Hepatocyte (in vitro differentiated cells): ENCODE data around the gene ZNF638.

Experiments used
- EZH2phosphoT487 ChIP-seq: fragments of 200-600 bp; sonication (generic); IDR thresholded peaks from one replicate; pipeline ENCODE4 v1.6.1; 2018; ENCODE audit warnings: antibody characterized with exemption, mild to moderate bottlenecking, low read depth, moderate library complexity; ENCODE audit not compliant: unreplicated experiment, severe bottlenecking
- TF ChIP-seq, protein P1 (sequence below): fragments of 200-600 bp; sonication (generic); IDR thresholded peaks from 2 replicates; pipeline ENCODE4 v1.5.1; 2016; ENCODE audit warnings: antibody characterized with exemption, mild to moderate bottlenecking; ENCODE audit not compliant: poor library complexity

- TF ChIP-seq, protein P1, sequence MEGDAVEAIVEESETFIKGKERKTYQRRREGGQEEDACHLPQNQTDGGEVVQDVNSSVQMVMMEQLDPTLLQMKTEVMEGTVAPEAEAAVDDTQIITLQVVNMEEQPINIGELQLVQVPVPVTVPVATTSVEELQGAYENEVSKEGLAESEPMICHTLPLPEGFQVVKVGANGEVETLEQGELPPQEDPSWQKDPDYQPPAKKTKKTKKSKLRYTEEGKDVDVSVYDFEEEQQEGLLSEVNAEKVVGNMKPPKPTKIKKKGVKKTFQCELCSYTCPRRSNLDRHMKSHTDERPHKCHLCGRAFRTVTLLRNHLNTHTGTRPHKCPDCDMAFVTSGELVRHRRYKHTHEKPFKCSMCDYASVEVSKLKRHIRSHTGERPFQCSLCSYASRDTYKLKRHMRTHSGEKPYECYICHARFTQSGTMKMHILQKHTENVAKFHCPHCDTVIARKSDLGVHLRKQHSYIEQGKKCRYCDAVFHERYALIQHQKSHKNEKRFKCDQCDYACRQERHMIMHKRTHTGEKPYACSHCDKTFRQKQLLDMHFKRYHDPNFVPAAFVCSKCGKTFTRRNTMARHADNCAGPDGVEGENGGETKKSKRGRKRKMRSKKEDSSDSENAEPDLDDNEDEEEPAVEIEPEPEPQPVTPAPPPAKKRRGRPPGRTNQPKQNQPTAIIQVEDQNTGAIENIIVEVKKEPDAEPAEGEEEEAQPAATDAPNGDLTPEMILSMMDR = no peak
- no peak for TF ChIP-seq EZH2phosphoT487
Observed at GRCh38 chr2:71426721-71427120, 95.1 kb downstream of the ZNF638 start.
